OCI-LY7 (cell line): ENCODE results near the gene DPYSL4. TPM values are rescaled to one million over a fixed set of nuclear protein-coding genes. Genes with fewer than 3 reads are reported as not detected.

ENCODE experiments used
- BruUV-seq: library from RNA; stranded (reverse); fragments of 400-500 nt; replicated peaks from 2 replicates; lab custom pipeline; 2021; lab: Mats Ljungman, UMichigan
- CTCF ChIA-PET: fragments of 300-600 bp; sonication (Branson Sonifier 250); formaldehyde crosslinking; loops from one replicate; lab custom pipeline; 2022; ENCODE audit warnings: antibody characterized with exemption; ENCODE audit not compliant: unreplicated experiment; lab: Charles Lee
- POLR2A ChIA-PET: fragments of 300-600 bp; sonication (Branson Sonifier 250); formaldehyde crosslinking; loops from one replicate; lab custom pipeline; 2022; ENCODE audit warnings: antibody characterized with exemption; lab: Charles Lee
- DNase-seq: peaks from one replicate; pipeline ENCODE4 v3.0.0-alpha.2; 2015; ENCODE audit warnings: low spot score
- H2AFZ ChIP-seq: fragments of 200-600 bp; sonication (generic), shearing (Covaris generic); 2 replicates; pipeline ENCODE4 v1.6.1; 2014; ENCODE audit warnings: mild to moderate bottlenecking, antibody characterized with exemption, low read length, moderate library complexity
- H3K27ac ChIP-seq: fragments of 200-600 bp; sonication (generic); 2 replicates; pipeline ENCODE4 v1.5.1; 2014; ENCODE audit warnings: mixed run types, low read depth, mild to moderate bottlenecking, moderate library complexity, low read length, inconsistent platforms; ENCODE audit not compliant: poor library complexity, severe bottlenecking
- H3K36me3 ChIP-seq: fragments of 200-600 bp; sonication (generic); 2 replicates; pipeline ENCODE4 v1.6.1; 2014; ENCODE audit warnings: mild to moderate bottlenecking, antibody characterized with exemption, low read length, moderate library complexity, mixed read lengths; ENCODE audit not compliant: insufficient read depth
- H3K4me1 ChIP-seq: fragments of 200-600 bp; sonication (generic); 2 replicates; pipeline ENCODE4 v1.5.1; 2014; ENCODE audit warnings: mild to moderate bottlenecking, low read length; ENCODE audit not compliant: insufficient read depth, poor library complexity, severe bottlenecking
- H3K4me2 ChIP-seq: fragments of 200-600 bp; sonication (generic); 2 replicates; pipeline ENCODE4 v1.6.1; 2014; ENCODE audit warnings: mild to moderate bottlenecking, low read length
- H3K4me3 ChIP-seq: fragments of 200-600 bp; sonication (generic); 2 replicates; pipeline ENCODE4 v1.5.1; 2014; ENCODE audit warnings: mild to moderate bottlenecking, low read depth, low read length; ENCODE audit not compliant: poor library complexity, severe bottlenecking
- H3K79me2 ChIP-seq: fragments of 200-600 bp; sonication (generic); 2 replicates; pipeline ENCODE4 v1.6.1; 2016; ENCODE audit warnings: low read depth, mild to moderate bottlenecking, low read length, moderate library complexity, mixed read lengths; ENCODE audit not compliant: insufficient read depth
- H3K9me2 ChIP-seq: fragments of 200-600 bp; sonication (generic); 2 replicates; pipeline ENCODE4 v1.6.1; 2016; ENCODE audit warnings: mild to moderate bottlenecking, low read length, mixed read lengths; ENCODE audit not compliant: insufficient read depth
- H3K9me3 ChIP-seq: fragments of 200-600 bp; sonication (generic); 2 replicates; pipeline ENCODE4 v1.6.1; 2014; ENCODE audit warnings: mild to moderate bottlenecking, mixed run types, low read length, mixed read lengths
- H4K20me1 ChIP-seq: fragments of 200-600 bp; sonication (generic); 2 replicates; pipeline ENCODE4 v1.6.1; 2014; ENCODE audit warnings: mild to moderate bottlenecking, antibody characterized with exemption, low read length, moderate library complexity, mixed read lengths; ENCODE audit not compliant: insufficient read depth
- EZH2phosphoT487 ChIP-seq: fragments of 200-600 bp; sonication (generic); IDR thresholded peaks from 2 replicates; pipeline ENCODE4 v1.6.1; 2018; ENCODE audit warnings: low read depth, borderline replicate concordance, mild to moderate bottlenecking, mixed run types, antibody characterized with exemption, low read length, moderate library complexity, mixed read lengths
- intact Hi-C: fragments of 100-400 bp; cut with micrococcal nuclease; formaldehyde crosslinking; loops from one replicate; pipeline ENCODE4 v1.10.0; 2022; ENCODE audit not compliant: unreplicated experiment
- total RNA-seq, 2 experiments: library from RNA; depleted of rRNA in 1 of 2; stranded (reverse); fragments of >200 nt in 1 of 2; shearing (Covaris generic) in 1 of 2; gene quantifications; 2 replicates each; pipeline ENCODE4 v1.2.3, GENCODE V29; 2014 to 2022
- TF ChIP-seq, protein P1 (sequence below): fragments of 200-600 bp; sonication (generic); conservative IDR thresholded peaks from 2 replicates; pipeline ENCODE4 v1.5.1; 2014; ENCODE audit warnings: mild to moderate bottlenecking, antibody characterized with exemption, low read length, moderate library complexity, mixed read lengths

The DPYSL4 gene
- total RNA-seq, 2 experiments from 2014 or later: not detected

DNA sequence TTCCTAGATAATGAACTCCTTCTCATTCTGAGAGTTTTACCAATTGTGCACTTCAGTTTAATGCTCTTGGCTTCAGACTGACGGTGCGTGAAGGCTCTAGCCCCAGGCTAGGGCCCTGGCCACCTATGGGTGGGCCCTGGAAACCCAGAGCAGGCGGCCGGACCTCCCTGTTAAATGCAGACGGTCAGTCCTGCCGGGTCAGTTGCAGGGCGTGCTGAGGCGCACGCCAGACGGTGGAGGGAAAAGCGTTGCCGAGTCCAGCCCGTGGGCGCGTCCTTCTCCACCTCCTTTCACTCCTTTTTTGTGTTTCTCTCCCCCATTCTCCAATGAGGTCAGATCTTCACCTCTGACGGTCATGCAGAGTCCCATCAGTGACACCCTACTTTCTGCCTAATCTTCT lies 2.3 kb downstream of the DPYSL4 start:
- no peak overlapping the region for H3K27ac ChIP-seq
- DNase-seq: no peak
- H4K20me1 ChIP-seq: no peaks in the 10 kb centered on the region
- H3K4me2 ChIP-seq: no peak overlapping the region
- POLR2A ChIA-PET: no interaction called here
- no peaks in the 10 kb centered on the region for H3K4me1 ChIP-seq
- H3K9me2 ChIP-seq: no peaks in the 10 kb centered on the region
- no peaks in the 10 kb centered on the region for H3K79me2 ChIP-seq
- no peak overlapping the region for H3K4me3 ChIP-seq
- H3K9me3 ChIP-seq: no peaks in the 10 kb centered on the region
- no peak overlapping the region for H2AFZ ChIP-seq
- CTCF ChIA-PET: no interaction called here
- H3K36me3 ChIP-seq: no peaks in the 10 kb centered on the region
- no peak for TF ChIP-seq EZH2phosphoT487
- TF ChIP-seq, protein P1, sequence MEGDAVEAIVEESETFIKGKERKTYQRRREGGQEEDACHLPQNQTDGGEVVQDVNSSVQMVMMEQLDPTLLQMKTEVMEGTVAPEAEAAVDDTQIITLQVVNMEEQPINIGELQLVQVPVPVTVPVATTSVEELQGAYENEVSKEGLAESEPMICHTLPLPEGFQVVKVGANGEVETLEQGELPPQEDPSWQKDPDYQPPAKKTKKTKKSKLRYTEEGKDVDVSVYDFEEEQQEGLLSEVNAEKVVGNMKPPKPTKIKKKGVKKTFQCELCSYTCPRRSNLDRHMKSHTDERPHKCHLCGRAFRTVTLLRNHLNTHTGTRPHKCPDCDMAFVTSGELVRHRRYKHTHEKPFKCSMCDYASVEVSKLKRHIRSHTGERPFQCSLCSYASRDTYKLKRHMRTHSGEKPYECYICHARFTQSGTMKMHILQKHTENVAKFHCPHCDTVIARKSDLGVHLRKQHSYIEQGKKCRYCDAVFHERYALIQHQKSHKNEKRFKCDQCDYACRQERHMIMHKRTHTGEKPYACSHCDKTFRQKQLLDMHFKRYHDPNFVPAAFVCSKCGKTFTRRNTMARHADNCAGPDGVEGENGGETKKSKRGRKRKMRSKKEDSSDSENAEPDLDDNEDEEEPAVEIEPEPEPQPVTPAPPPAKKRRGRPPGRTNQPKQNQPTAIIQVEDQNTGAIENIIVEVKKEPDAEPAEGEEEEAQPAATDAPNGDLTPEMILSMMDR: no peak
- intact Hi-C loops: no loop called here
- no TSS peak for BruUV-seq

DNA sequence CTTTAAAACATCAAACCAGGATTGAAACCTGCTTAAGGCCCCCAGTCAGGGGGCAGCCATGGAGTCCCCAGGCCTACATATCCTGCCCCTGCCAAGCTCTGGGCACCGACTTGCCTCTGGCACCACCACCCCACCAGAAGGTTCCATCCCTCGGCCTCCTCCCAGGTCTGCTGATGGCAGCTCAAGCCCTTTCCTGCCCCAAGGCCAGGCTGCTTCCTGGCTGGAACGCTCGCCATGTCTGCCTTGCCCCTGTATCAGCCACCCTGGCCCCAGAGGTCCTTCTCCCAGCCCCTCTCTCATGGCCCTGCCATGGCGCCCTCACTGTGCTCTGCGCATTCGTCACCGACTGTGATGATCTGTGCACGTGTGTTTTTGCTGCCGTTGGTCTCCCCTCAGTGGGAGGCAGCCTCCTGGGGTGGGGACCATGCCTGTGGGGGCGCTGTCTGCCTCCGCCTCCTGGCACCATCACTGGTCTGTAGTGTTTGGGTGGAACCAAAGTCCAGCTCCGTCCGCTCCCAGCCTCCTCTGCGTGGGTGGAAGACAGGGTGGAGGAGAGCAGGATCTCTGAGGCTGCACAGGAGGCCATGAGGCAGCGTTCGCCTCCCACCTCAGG lies 3.2 kb downstream of the DPYSL4 start:
- Histone ChIP-seq H3K36me3 (no peaks in the 10 kb centered on the region), H3K79me2 (no peaks in the 10 kb centered on the region), H3K9me2 (no peaks in the 10 kb centered on the region), H3K4me2 (no peak overlapping the region), H3K27ac (no peak overlapping the region), H3K4me3 (no peak overlapping the region), H3K9me3 (no peaks in the 10 kb centered on the region), H3K4me1 (no peaks in the 10 kb centered on the region), H2AFZ (no peak overlapping the region), H4K20me1 (no peaks in the 10 kb centered on the region)
- CTCF ChIA-PET: no interaction called here
- no peak for TF ChIP-seq EZH2phosphoT487
- TF ChIP-seq, protein P1: no peak
- POLR2A ChIA-PET: no interaction called here
- BruUV-seq: no TSS peak
- no peak for DNase-seq
- intact Hi-C loops: no loop called here

DNA sequence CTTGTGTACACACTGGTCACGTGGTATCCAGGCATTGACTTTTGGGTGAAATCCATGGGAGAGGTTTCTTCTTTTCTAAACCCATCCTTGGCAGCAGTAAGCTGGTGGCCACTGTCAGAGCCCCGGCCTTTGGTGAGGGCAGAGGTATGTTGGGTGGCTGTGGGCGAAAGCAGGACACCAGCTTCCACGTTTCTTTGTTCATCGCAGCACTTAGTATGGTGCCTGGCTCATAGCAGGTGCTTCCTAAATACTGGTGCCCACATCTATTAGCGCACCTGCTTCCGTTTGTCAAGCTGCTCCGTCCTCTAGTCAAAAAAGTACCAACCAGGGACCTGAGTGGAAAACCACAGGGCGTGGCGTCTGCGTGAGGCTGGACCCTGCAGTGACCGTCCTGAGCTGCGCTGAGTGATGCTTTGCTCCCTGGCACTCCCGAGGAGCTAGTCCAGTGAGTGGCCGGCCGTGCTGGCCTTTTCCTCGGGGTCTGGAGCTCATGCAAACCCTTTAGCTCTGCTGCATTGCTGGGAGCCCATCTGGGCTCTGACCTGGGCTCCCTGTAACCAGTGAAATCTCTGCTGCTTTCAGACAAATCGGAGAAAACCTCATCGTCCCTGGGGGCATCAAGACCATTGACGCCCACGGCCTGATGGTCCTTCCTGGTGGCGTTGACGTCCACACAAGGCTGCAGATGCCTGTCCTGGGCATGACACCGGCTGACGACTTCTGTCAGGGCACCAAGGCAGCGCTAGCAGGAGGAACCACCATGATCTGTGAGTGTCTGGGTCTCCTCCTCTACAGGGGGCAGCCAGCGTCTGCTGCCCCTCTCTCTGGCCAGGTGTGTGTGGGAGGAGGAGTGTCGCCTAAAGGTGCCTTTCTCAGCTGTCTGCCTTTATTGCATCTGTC lies 5.6 kb downstream of the DPYSL4 start:
- ChIA-PET POLR2A (no interaction called here), CTCF (no interaction called here)
- Histone ChIP-seq H3K4me3 (no peak overlapping the region), H3K9me3 (no peaks in the 10 kb centered on the region), H3K27ac (no peak overlapping the region), H2AFZ (no peak overlapping the region), H3K9me2 (no peaks in the 10 kb centered on the region), H3K36me3 (no peaks in the 10 kb centered on the region), H3K79me2 (no peaks in the 10 kb centered on the region), H4K20me1 (no peaks in the 10 kb centered on the region), H3K4me1 (no peaks in the 10 kb centered on the region), H3K4me2 (no peak overlapping the region)
- TF ChIP-seq, protein P1: no peak
- no peak for TF ChIP-seq EZH2phosphoT487
- no peak for DNase-seq
- no TSS peak for BruUV-seq
- intact Hi-C loops: no loop called here
